Hepatocyte (in vitro differentiated cells): ENCODE data around the gene SSPN. TPM values are rescaled to one million over a fixed set of nuclear protein-coding genes. Genes with fewer than 3 reads are reported as not detected.

Source experiments
- DNase-seq: peaks from one replicate; pipeline ENCODE4 v3.0.0-alpha.2; 2016; ENCODE audit warnings: low spot score
- H2AFZ ChIP-seq: fragments of 200-600 bp; sonication (generic); 2 replicates; pipeline ENCODE4 v1.6.0; 2016; ENCODE audit warnings: antibody characterized with exemption, mild to moderate bottlenecking
- H3K27ac ChIP-seq: fragments of 200-600 bp; sonication (generic); 2 replicates; pipeline ENCODE4 v1.5.1; 2016; ENCODE audit warnings: mild to moderate bottlenecking
- H3K27me3 ChIP-seq: fragments of 200-600 bp; sonication (generic); 2 replicates; pipeline ENCODE4 v1.6.1; 2016
- H3K36me3 ChIP-seq: fragments of 200-600 bp; sonication (generic); replicated peaks from 2 replicates; pipeline ENCODE4 v1.5.1; 2016; ENCODE audit warnings: low read depth; ENCODE audit not compliant: insufficient read depth
- H3K4me1 ChIP-seq: fragments of 200-600 bp; sonication (generic); 2 replicates; pipeline ENCODE4 v1.5.1; 2016; ENCODE audit warnings: mild to moderate bottlenecking, moderate library complexity; ENCODE audit not compliant: insufficient read depth
- H3K4me2 ChIP-seq: fragments of 200-600 bp; sonication (generic); 2 replicates; pipeline ENCODE4 v1.6.0; 2016
- H3K4me3 ChIP-seq: fragments of 200-600 bp; sonication (generic); 2 replicates; pipeline ENCODE4 v1.5.1; 2016; ENCODE audit warnings: mild to moderate bottlenecking
- H3K79me2 ChIP-seq: fragments of 200-600 bp; sonication (generic); 2 replicates; pipeline ENCODE4 v1.6.0; 2017; ENCODE audit warnings: mild to moderate bottlenecking
- H3K9me2 ChIP-seq: fragments of 200-600 bp; sonication (generic); replicated peaks from 2 replicates; pipeline ENCODE4 v1.6.0; 2017; ENCODE audit warnings: mild to moderate bottlenecking; ENCODE audit not compliant: insufficient read depth
- H3K9me3 ChIP-seq: fragments of 200-600 bp; sonication (generic); 2 replicates; pipeline ENCODE4 v1.5.1; 2016; ENCODE audit warnings: low read depth, mild to moderate bottlenecking
- H4K20me1 ChIP-seq: fragments of 200-600 bp; sonication (generic); 2 replicates; pipeline ENCODE4 v1.6.0; 2016; ENCODE audit warnings: mild to moderate bottlenecking; ENCODE audit not compliant: insufficient read depth, poor library complexity, severe bottlenecking
- CTCF ChIP-seq: fragments of 200-600 bp; sonication (generic); IDR thresholded peaks from 2 replicates; pipeline ENCODE4 v1.5.1; 2016; ENCODE audit warnings: antibody characterized with exemption, mild to moderate bottlenecking; ENCODE audit not compliant: poor library complexity
- EZH2 ChIP-seq: fragments of 200-600 bp; sonication (generic); IDR thresholded peaks from 2 replicates; pipeline ENCODE4 v1.6.1; 2016; ENCODE audit warnings: antibody characterized with exemption, mild to moderate bottlenecking, borderline replicate concordance
- EZH2phosphoT487 ChIP-seq: fragments of 200-600 bp; sonication (generic); IDR thresholded peaks from one replicate; pipeline ENCODE4 v1.6.1; 2018; ENCODE audit warnings: antibody characterized with exemption, mild to moderate bottlenecking, low read depth, moderate library complexity; ENCODE audit not compliant: unreplicated experiment, severe bottlenecking
- WGBS: methylation state at CpG from one replicate; pipeline ENCODE4 v1.1.6; 2016; ENCODE audit warnings: low lambda C conversion rate; ENCODE audit errors: missing lambda C conversion rate; 5-methylcytosine and 5-hydroxymethylcytosine counted together
- polyA plus RNA-seq: library from polyadenylated mRNA; unstranded; fragments of >200 nt; fragmentation: Nextera tagmentation; extraction: Ambion mirVana; gene quantifications from 2 replicates; pipeline ENCODE4 v1.2.1, GENCODE V29; 2016
- total RNA-seq: library from RNA; depleted of rRNA; stranded (reverse); fragments of >200 nt; gene quantifications from 2 replicates; pipeline ENCODE4 v1.2.3, GENCODE V29; 2014

Gene SSPN
- total and polyA plus RNA-seq, 2 experiments from 2014 or later = 1.7 to 12.5 TPM

GRCh38 chr12:26252946-26253345, 57.6 kb downstream of the SSPN start:
- no peak for TF ChIP-seq EZH2phosphoT487
- TF ChIP-seq CTCF = no peak
- no peak for TF ChIP-seq EZH2
- Histone ChIP-seq H3K36me3 (no peaks in the 10 kb centered on the region), H3K4me2 (no peak overlapping the region), H3K79me2 (no peaks in the 10 kb centered on the region), H3K4me3 (no peak overlapping the region), H3K9me2 (no peaks in the 10 kb centered on the region), H3K27me3 (no peaks in the 10 kb centered on the region), H3K27ac (no peak overlapping the region), H2AFZ (no peak overlapping the region), H4K20me1 (no peaks in the 10 kb centered on the region), H3K4me1 (no peaks in the 10 kb centered on the region), H3K9me3 (no peaks in the 10 kb centered on the region)
- no peak for DNase-seq
- WGBS = 74% methylated on average over 1 of the region's 1 CpG

- H3K4me3 ChIP-seq = no peak overlapping the region
- 88% methylated on average over 7 of the region's 7 CpGs for WGBS
- H3K4me1 ChIP-seq = no peaks in the 10 kb centered on the region
- H3K9me2 ChIP-seq = no peaks in the 10 kb centered on the region
- no peaks in the 10 kb centered on the region for H3K9me3 ChIP-seq
- H3K36me3 ChIP-seq = no peaks in the 10 kb centered on the region
- H2AFZ ChIP-seq = no peak overlapping the region
- H3K4me2 ChIP-seq = no peak overlapping the region
- H3K27ac ChIP-seq = no peak overlapping the region
- no peaks in the 10 kb centered on the region for H4K20me1 ChIP-seq
- DNase-seq = no peak
- H3K79me2 ChIP-seq = no peaks in the 10 kb centered on the region
- H3K27me3 ChIP-seq = no peaks in the 10 kb centered on the region
- TF ChIP-seq CTCF (no peak), EZH2 (no peak), EZH2phosphoT487 (no peak)
Observed at GRCh38 chr12:26255893-26256645, 60.7 kb downstream of the SSPN start.

- H2AFZ ChIP-seq = no peak overlapping the region
- H3K4me3 ChIP-seq = no peak overlapping the region
- no peak for TF ChIP-seq CTCF
- no peak for TF ChIP-seq EZH2
- no peak for TF ChIP-seq EZH2phosphoT487
- H3K27me3 ChIP-seq = no peaks in the 10 kb centered on the region
- H3K9me3 ChIP-seq = no peaks in the 10 kb centered on the region
- H3K27ac ChIP-seq = no peak overlapping the region
- no peaks in the 10 kb centered on the region for H4K20me1 ChIP-seq
- H3K4me2 ChIP-seq = no peak overlapping the region
- DNase-seq = no peak
- no peaks in the 10 kb centered on the region for H3K4me1 ChIP-seq
- no peaks in the 10 kb centered on the region for H3K36me3 ChIP-seq
- no peaks in the 10 kb centered on the region for H3K79me2 ChIP-seq
- WGBS = 96% methylated on average over 2 of the region's 2 CpGs
- H3K9me2 ChIP-seq = no peaks in the 10 kb centered on the region
Observed at GRCh38 chr12:26264215-26264838, 69.0 kb downstream of the SSPN start.
